HepG2 (cell line): ENCODE results near the gene MLXIPL. TPM values are rescaled to one million over a fixed set of nuclear protein-coding genes. Genes with fewer than 3 reads are reported as not detected.

Source experiments
- AGO2 ChIP-seq: fragments of 200-400 bp; formaldehyde crosslinking; optimal IDR thresholded peaks from 2 replicates; pipeline ENCODE3; 2017; ENCODE audit warnings: mild to moderate bottlenecking, low read depth, low read length, moderate library complexity
- FOSL2 ChIP-seq: sonication (generic); formaldehyde crosslinking; IDR thresholded peaks from 2 replicates; pipeline ENCODE4 v1.4.0; 2020; ENCODE audit warnings: missing genetic modification reagents
- HIVEP1 ChIP-seq: sonication (generic); formaldehyde crosslinking; IDR thresholded peaks from 2 replicates; pipeline ENCODE4 v1.4.0; 2020; ENCODE audit warnings: mild to moderate bottlenecking, missing genetic modification reagents
- MAFG ChIP-seq: sonication (generic); formaldehyde crosslinking; IDR thresholded peaks from 2 replicates; pipeline ENCODE4 v1.5.1; 2020; ENCODE audit warnings: mild to moderate bottlenecking, missing genetic modification reagents
- MIER2 ChIP-seq: IDR thresholded peaks from 2 replicates; pipeline ENCODE4 v1.6.1; 2016; ENCODE audit warnings: missing biosample characterization, missing genetic modification reagents
- MXI1 ChIP-seq: IDR thresholded peaks from 3 replicates; pipeline ENCODE4 v1.6.1; 2012; ENCODE audit warnings: low read depth, low read length, inconsistent platforms, borderline replicate concordance
- NR2F6 ChIP-seq, 2 experiments: IDR thresholded peaks; 2 replicates each; pipeline ENCODE4 v1.6.1; 2016; ENCODE audit warnings: antibody characterized with exemption in 1 of 2, mild to moderate bottlenecking in 1 of 2
- PLRG1 ChIP-seq: fragments of 450-650 bp; conservative IDR thresholded peaks from 2 replicates; pipeline ENCODE4 v1.6.1; 2016
- SSRP1 ChIP-seq: IDR thresholded peaks from 2 replicates; pipeline ENCODE4 v1.6.1; 2016; ENCODE audit warnings: control low read depth
- TOE1 ChIP-seq: sonication (generic); formaldehyde crosslinking; IDR thresholded peaks from 2 replicates; pipeline ENCODE4 v1.4.0; 2020; ENCODE audit warnings: mild to moderate bottlenecking, missing genetic modification reagents
- ZNF441 ChIP-seq: sonication (generic); formaldehyde crosslinking; IDR thresholded peaks from 2 replicates; pipeline ENCODE4 v1.7.0; 2021; ENCODE audit warnings: missing genetic modification reagents, borderline replicate concordance
- ZNF564 ChIP-seq: sonication (generic); formaldehyde crosslinking; IDR thresholded peaks from 2 replicates; pipeline ENCODE4 v1.8.1; 2023; ENCODE audit warnings: mild to moderate bottlenecking, missing genetic modification reagents
- ZNF770 ChIP-seq: sonication (generic); formaldehyde crosslinking; IDR thresholded peaks from 2 replicates; pipeline ENCODE4 v1.5.0; 2020; ENCODE audit warnings: mild to moderate bottlenecking, missing genetic modification reagents
- ZNF879 ChIP-seq: sonication (generic); formaldehyde crosslinking; IDR thresholded peaks from 2 replicates; pipeline ENCODE4 v1.8.1; 2023; ENCODE audit warnings: missing genetic modification reagents
- polyA plus RNA-seq, 8 experiments: library from polyadenylated mRNA; depleted of rRNA in 3 of 8; stranded (reverse) in 7 of 8; unstranded in 1 of 8; fragments of >200 nt; fragmentation: Illumina TruSeq in 4 of 8; extraction: Trizol in 4 of 8; gene quantifications; 2 replicates each; pipeline versions ENCODE4 v1.2.1 to v1.2.3, GENCODE V29; 2011 to 2016; ENCODE audit warnings: low read depth in 4 of 8, missing spikeins in 1 of 8, mixed read lengths in 1 of 8; ENCODE audit not compliant: insufficient read depth in 1 of 8
- total RNA-seq, 5 experiments: library from RNA; depleted of rRNA; stranded (reverse); fragments of >200 nt; fragmentation: Illumina TruSeq; extraction: Trizol; gene quantifications; 2 replicates each; pipeline ENCODE4 v1.2.3, GENCODE V29; 2016; ENCODE audit warnings: low read depth in 1 of 5
- TF ChIP-seq, protein P1 (sequence below): sonication (generic); formaldehyde crosslinking; IDR thresholded peaks from 2 replicates; pipeline ENCODE4 v1.8.1; 2023; ENCODE audit warnings: mild to moderate bottlenecking, inconsistent platforms, moderate library complexity, missing genetic modification reagents, borderline replicate concordance
- TF ChIP-seq, protein P2 (sequence below): sonication (generic); formaldehyde crosslinking; IDR thresholded peaks from 2 replicates; pipeline ENCODE4 v1.4.0; 2020; ENCODE audit warnings: mild to moderate bottlenecking, low read depth, missing genetic modification reagents
- TF ChIP-seq, protein P3 (sequence below): sonication (generic); formaldehyde crosslinking; IDR thresholded peaks from 2 replicates; pipeline ENCODE4 v1.5.1; 2020; ENCODE audit warnings: mild to moderate bottlenecking, missing genetic modification reagents, borderline replicate concordance
- TF ChIP-seq, protein P4 (sequence below): sonication (generic); formaldehyde crosslinking; IDR thresholded peaks from 2 replicates; pipeline ENCODE4 v1.4.0; 2020; ENCODE audit warnings: missing genetic modification reagents

The MLXIPL gene
- total and polyA plus RNA-seq, 2 of the 13 experiments (the other 11 are each of a cell fraction or from before 2014, with no cell fraction given), result 51.6 to 60.1 TPM

DNA sequence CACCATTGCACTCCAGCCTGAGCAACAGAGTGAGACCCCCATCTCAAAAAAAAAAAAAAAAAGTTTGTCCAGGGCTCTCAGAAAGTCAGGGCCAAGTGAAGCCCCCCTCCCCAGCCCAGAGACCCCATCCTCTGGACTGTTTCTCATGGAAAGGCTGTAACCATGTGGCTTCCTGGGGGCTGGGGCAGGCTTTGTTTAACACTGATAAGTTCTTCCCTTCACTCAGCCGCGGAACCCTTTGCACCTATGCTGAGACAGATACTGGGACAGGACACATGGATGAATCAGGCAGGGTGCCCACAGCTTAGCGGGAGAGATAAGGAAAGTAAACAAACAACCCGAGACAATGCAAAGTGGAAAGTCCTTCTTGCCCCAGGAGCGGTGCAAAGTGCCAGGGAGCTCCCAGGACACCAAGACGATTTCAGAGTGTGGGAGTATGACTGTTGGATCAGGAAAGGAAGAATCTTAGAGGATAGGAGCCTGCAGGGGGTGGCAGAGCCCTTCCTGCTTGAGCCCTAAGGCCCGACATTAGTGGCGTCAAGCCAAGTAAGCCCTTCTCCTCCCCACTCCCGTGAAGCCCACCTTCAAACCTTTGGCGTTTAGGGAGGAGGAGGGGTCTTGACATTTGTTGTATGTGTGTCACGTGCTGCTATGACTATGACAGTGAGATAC, 11.6 kb downstream of the MLXIPL start (continued):
- TF ChIP-seq, protein P1, sequence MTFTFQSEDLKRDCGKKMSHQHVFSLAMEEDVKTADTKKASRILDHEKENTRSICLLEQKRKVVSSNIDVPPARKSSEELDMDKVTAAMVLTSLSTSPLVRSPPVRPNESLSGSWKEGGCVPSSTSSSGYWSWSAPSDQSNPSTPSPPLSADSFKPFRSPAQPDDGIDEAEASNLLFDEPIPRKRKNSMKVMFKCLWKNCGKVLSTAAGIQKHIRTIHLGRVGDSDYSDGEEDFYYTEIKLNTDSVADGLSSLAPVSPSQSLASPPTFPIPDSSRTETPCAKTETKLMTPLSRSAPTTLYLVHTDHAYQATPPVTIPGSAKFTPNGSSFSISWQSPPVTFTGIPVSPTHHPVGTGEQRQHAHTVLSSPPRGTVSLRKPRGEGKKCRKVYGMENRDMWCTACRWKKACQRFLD (CRISPR knock-in tag), result no peak
- TF ChIP-seq ZNF564 (CRISPR knock-in tag) (0 out of 2 replicates have a peak, but pooled peaks have one; percentile 58), TOE1 (no peak), SSRP1 (peak; percentile 77; the same call in 1 of the 2 replicates), NR2F6 (IDR thresholded peaks at IDR 0.05) (peak; percentile 74), NR2F6 (CRISPR knock-in tag; IDR thresholded peaks at IDR 0.05) (peak; percentile 83), ZNF441 (peak; percentile 64; the same call in 1 of the 2 replicates), PLRG1 (no peak), ZNF770 (CRISPR knock-in tag) (peak; percentile 77), ZNF879 (CRISPR knock-in tag) (no peak), FOSL2 (CRISPR knock-in tag) (peak; percentile 95), AGO2 (no peak), MAFG (CRISPR knock-in tag) (no peak), HIVEP1 (CRISPR knock-in tag) (peak; percentile 63; the same call in 1 of the 2 replicates), MXI1 (peak; percentile 78; the same call in 1 of the 3 replicates), MIER2 (peak; percentile 74; the same call in 1 of the 2 replicates)
- TF ChIP-seq, protein P2, sequence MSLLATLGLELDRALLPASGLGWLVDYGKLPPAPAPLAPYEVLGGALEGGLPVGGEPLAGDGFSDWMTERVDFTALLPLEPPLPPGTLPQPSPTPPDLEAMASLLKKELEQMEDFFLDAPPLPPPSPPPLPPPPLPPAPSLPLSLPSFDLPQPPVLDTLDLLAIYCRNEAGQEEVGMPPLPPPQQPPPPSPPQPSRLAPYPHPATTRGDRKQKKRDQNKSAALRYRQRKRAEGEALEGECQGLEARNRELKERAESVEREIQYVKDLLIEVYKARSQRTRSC (CRISPR knock-in tag), result no peak
- TF ChIP-seq, protein P3, sequence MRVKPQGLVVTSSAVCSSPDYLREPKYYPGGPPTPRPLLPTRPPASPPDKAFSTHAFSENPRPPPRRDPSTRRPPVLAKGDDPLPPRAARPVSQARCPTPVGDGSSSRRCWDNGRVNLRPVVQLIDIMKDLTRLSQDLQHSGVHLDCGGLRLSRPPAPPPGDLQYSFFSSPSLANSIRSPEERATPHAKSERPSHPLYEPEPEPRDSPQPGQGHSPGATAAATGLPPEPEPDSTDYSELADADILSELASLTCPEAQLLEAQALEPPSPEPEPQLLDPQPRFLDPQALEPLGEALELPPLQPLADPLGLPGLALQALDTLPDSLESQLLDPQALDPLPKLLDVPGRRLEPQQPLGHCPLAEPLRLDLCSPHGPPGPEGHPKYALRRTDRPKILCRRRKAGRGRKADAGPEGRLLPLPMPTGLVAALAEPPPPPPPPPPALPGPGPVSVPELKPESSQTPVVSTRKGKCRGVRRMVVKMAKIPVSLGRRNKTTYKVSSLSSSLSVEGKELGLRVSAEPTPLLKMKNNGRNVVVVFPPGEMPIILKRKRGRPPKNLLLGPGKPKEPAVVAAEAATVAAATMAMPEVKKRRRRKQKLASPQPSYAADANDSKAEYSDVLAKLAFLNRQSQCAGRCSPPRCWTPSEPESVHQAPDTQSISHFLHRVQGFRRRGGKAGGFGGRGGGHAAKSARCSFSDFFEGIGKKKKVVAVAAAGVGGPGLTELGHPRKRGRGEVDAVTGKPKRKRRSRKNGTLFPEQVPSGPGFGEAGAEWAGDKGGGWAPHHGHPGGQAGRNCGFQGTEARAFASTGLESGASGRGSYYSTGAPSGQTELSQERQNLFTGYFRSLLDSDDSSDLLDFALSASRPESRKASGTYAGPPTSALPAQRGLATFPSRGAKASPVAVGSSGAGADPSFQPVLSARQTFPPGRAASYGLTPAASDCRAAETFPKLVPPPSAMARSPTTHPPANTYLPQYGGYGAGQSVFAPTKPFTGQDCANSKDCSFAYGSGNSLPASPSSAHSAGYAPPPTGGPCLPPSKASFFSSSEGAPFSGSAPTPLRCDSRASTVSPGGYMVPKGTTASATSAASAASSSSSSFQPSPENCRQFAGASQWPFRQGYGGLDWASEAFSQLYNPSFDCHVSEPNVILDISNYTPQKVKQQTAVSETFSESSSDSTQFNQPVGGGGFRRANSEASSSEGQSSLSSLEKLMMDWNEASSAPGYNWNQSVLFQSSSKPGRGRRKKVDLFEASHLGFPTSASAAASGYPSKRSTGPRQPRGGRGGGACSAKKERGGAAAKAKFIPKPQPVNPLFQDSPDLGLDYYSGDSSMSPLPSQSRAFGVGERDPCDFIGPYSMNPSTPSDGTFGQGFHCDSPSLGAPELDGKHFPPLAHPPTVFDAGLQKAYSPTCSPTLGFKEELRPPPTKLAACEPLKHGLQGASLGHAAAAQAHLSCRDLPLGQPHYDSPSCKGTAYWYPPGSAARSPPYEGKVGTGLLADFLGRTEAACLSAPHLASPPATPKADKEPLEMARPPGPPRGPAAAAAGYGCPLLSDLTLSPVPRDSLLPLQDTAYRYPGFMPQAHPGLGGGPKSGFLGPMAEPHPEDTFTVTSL (CRISPR knock-in tag), result peak; percentile 89
- TF ChIP-seq, protein P4, sequence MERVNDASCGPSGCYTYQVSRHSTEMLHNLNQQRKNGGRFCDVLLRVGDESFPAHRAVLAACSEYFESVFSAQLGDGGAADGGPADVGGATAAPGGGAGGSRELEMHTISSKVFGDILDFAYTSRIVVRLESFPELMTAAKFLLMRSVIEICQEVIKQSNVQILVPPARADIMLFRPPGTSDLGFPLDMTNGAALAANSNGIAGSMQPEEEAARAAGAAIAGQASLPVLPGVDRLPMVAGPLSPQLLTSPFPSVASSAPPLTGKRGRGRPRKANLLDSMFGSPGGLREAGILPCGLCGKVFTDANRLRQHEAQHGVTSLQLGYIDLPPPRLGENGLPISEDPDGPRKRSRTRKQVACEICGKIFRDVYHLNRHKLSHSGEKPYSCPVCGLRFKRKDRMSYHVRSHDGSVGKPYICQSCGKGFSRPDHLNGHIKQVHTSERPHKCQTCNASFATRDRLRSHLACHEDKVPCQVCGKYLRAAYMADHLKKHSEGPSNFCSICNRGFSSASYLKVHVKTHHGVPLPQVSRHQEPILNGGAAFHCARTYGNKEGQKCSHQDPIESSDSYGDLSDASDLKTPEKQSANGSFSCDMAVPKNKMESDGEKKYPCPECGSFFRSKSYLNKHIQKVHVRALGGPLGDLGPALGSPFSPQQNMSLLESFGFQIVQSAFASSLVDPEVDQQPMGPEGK (CRISPR knock-in tag), result peak; percentile 95
